ENCODE measurements around the gene TRIM56. TPM values are rescaled to one million over a fixed set of nuclear protein-coding genes. Genes with fewer than 3 reads are reported as not detected.

The TRIM56 gene
- total and polyA plus RNA-seq, 2 of the 4 experiments (the other 2 are of a cell fraction) = 3.9 to 5.9 TPM

DNA sequence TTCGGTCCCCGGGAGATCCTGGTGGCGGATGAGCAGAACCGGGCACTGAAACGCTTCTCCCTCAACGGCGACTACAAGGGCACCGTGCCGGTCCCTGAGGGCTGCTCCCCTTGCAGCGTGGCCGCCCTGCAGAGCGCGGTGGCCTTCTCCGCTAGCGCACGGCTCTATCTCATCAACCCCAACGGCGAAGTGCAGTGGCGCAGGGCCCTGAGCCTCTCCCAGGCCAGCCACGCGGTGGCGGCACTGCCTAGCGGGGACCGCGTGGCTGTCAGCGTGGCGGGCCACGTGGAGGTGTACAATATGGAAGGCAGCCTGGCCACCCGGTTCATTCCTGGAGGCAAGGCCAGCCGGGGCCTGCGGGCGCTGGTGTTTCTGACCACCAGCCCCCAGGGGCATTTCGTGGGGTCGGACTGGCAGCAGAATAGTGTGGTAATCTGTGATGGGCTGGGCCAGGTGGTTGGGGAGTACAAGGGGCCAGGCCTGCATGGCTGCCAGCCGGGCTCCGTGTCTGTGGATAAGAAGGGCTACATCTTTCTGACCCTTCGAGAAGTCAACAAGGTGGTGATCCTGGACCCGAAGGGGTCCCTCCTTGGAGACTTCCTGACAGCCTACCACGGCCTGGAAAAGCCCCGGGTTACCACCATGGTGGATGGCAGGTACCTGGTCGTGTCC lies 3.7 kb downstream of the TRIM56 start:
- Histone ChIP-seq H4K5ac (ENCODE audit: low read depth, low read length) (no peak overlapping the region), H2BK20ac (ENCODE audit: low read depth, low read length) (no peak overlapping the region), H4K91ac (ENCODE audit: insufficient read depth, low read depth, low read length) (no peak overlapping the region), H3K14ac (replicated peaks; ENCODE audit: low read depth, low read length) (no peak overlapping the region), H2AK9ac (replicated peaks; ENCODE audit: low read depth, low read length, poor library complexity) (peak overlapping the region; percentile 57), H4K20me1 (ENCODE audit: insufficient read depth, low read length) (no peaks in the 10 kb centered on the region), H4K8ac (ENCODE audit: low read depth in 2 of 2, low read length in 2 of 2) (no peak overlapping the region), H3K36me3 (ENCODE audit: control insufficient read depth, insufficient read depth, low read length) (peaks cover 37% of the 10 kb centered on the region), H2AK5ac (ENCODE audit: low read depth, low read length) (0 out of 2 replicates have a peak overlapping the region, but pooled peaks have one; percentile 20), H3K4me2 (ENCODE audit: low read depth, low read length) (no peak overlapping the region), H3K27ac (ENCODE audit: insufficient read depth, low read length) (no peak overlapping the region), H3K27me3 (ENCODE audit: control insufficient read depth, insufficient read depth, low read length) (no peaks in the 10 kb centered on the region), H3K4ac (ENCODE audit: low read depth, low read length) (no peak overlapping the region), H3K9me1 (ENCODE audit: insufficient read depth, low read length) (peaks cover 7% of the 10 kb centered on the region), H2BK120ac (ENCODE audit: low read depth, low read length) (no peak overlapping the region), H3K4me1 (ENCODE audit: control insufficient read depth, insufficient read depth, low read length) (peaks cover 7% of the 10 kb centered on the region; the same call in 1 of the 2 replicates), H3K18ac (ENCODE audit: low read depth, low read length) (no peak overlapping the region), H2BK5ac (ENCODE audit: low read depth, low read length, poor library complexity, severe bottlenecking) (peak overlapping the region; percentile 12), H3K9me3 (ENCODE audit: control insufficient read depth, insufficient read depth, low read length) (no peaks in the 10 kb centered on the region), H2AFZ (replicated peaks; ENCODE audit: low read length, poor library complexity) (no peak overlapping the region), H3K79me1 (ENCODE audit: low read depth in 1 of 2, low read length in 2 of 2) (peaks cover 23 to 57% of the 10 kb centered on the region in 2 experiments; a peak in 3 of 4 replicates), H2BK15ac (ENCODE audit: low read depth, low read length) (no peak overlapping the region), H3K56ac (ENCODE audit: extremely low read depth, insufficient read depth, low read length) (no peak overlapping the region), H3K9ac (ENCODE audit: low read depth, low read length) (no peak overlapping the region), H3K23ac (ENCODE audit: low read depth, low read length) (no peak overlapping the region), H3K4me3 (ENCODE audit: insufficient read depth, low read depth, low read length) (no peak overlapping the region)
- intact Hi-C loops (cut with micrococcal nuclease) (no loop called here), in situ Hi-C loops (cut with MboI; ENCODE audit: low sequenced_read_pairs) (no loop called here), dilution Hi-C loops (cut with HindIII; ENCODE audit: low sequenced_read_pairs, unreplicated experiment) (no loop called here)
- BruUV-seq (replicated peaks) = no TSS peak
- no peak for DNase-seq
- CTCF ChIA-PET = no interaction called here
- ATAC-seq (ENCODE audit: low read depth) = no peak
- POLR2A ChIA-PET (ENCODE audit: unreplicated experiment) = no interaction called here
- TF ChIP-seq POLR2A (IDR thresholded peaks at IDR 0.05; ENCODE audit: low read depth, low read length) = no peak
- TF ChIP-seq RFX5 (IDR thresholded peaks at IDR 0.05; ENCODE audit: low read depth, low read length) = no peak
- TF ChIP-seq RAD21 (IDR thresholded peaks at IDR 0.05; ENCODE audit: low read length) = no peak
- TF ChIP-seq, protein P1, sequence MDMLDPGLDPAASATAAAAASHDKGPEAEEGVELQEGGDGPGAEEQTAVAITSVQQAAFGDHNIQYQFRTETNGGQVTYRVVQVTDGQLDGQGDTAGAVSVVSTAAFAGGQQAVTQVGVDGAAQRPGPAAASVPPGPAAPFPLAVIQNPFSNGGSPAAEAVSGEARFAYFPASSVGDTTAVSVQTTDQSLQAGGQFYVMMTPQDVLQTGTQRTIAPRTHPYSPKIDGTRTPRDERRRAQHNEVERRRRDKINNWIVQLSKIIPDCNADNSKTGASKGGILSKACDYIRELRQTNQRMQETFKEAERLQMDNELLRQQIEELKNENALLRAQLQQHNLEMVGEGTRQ (IDR thresholded peaks at IDR 0.05; ENCODE audit: low read depth, low read length) = no peak
- no peak for TF ChIP-seq MAZ (IDR thresholded peaks at IDR 0.05; ENCODE audit: borderline replicate concordance, low read depth, low read length)
- TF ChIP-seq FOS (IDR thresholded peaks at IDR 0.05; ENCODE audit: low read depth, low read length) = no peak
- TF ChIP-seq MAFK (IDR thresholded peaks at IDR 0.05; ENCODE audit: low read depth, low read length) = no peak
- TF ChIP-seq RCOR1 (IDR thresholded peaks at IDR 0.05; ENCODE audit: insufficient replicate concordance, low read length) = no peak
- TF ChIP-seq, protein P2, sequence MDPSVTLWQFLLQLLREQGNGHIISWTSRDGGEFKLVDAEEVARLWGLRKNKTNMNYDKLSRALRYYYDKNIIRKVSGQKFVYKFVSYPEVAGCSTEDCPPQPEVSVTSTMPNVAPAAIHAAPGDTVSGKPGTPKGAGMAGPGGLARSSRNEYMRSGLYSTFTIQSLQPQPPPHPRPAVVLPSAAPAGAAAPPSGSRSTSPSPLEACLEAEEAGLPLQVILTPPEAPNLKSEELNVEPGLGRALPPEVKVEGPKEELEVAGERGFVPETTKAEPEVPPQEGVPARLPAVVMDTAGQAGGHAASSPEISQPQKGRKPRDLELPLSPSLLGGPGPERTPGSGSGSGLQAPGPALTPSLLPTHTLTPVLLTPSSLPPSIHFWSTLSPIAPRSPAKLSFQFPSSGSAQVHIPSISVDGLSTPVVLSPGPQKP (IDR thresholded peaks at IDR 0.05; ENCODE audit: borderline replicate concordance, low read depth, low read length) = no peak
- TF ChIP-seq BHLHE40 (IDR thresholded peaks at IDR 0.05; ENCODE audit: low read depth, low read length) = no peak
- no peak for TF ChIP-seq CTCF (conservative IDR thresholded peaks at IDR 0.05; ENCODE audit: low read depth, low read length)
- no peak for TF ChIP-seq NFE2L2 (IDR thresholded peaks at IDR 0.05; ENCODE audit: low read depth, low read length)
- WGBS, 2 experiments (ENCODE audit: extremely low coverage in 2 of 2, insufficient read length in 1 of 2) = 96% methylated on average over 24 of the region's 41 CpGs; no CpG with 5 or more reads in 1 of the 2 experiments

Measured in IMR-90 (cell line).